H1 (cell line): ENCODE data around the gene MAD2L1. TPM values are rescaled to one million over a fixed set of nuclear protein-coding genes. Genes with fewer than 3 reads are reported as not detected.

ENCODE experiments used
- BCL11A ChIP-seq, 2 experiments: IDR thresholded peaks; one replicate each; pipeline ENCODE4 v1.6.1; 2011; ENCODE audit warnings: low read depth in 2 of 2, low read length in 2 of 2, mild to moderate bottlenecking in 2 of 2
- EGR1 ChIP-seq: IDR thresholded peaks from 2 replicates; pipeline ENCODE4 v1.6.1; 2011; ENCODE audit warnings: low read depth, low read length, borderline replicate concordance
- HDAC2 ChIP-seq, 2 experiments: fragments of 300-600 bp in 1 of 2; sonication (generic) in 1 of 2; IDR thresholded peaks; 2 replicates each; pipeline ENCODE4 v1.6.1; 2011 to 2012; ENCODE audit warnings: low read depth in 2 of 2, low read length in 2 of 2, mild to moderate bottlenecking in 2 of 2, moderate library complexity in 2 of 2, borderline replicate concordance in 1 of 2, inconsistent platforms in 1 of 2
- RBBP5 ChIP-seq: IDR thresholded peaks from 2 replicates; pipeline ENCODE4 v1.7.1; 2012; ENCODE audit warnings: low read depth, mild to moderate bottlenecking, inconsistent platforms, low read length, moderate library complexity, borderline replicate concordance
- RFX5 ChIP-seq: IDR thresholded peaks from 2 replicates; pipeline ENCODE4 v1.6.1; 2011; ENCODE audit warnings: low read depth, low read length, improper control_type of control experiment, borderline replicate concordance
- SP4 ChIP-seq: IDR thresholded peaks from 2 replicates; pipeline ENCODE4 v1.6.1; 2012; ENCODE audit warnings: low read length, inconsistent platforms
- polyA plus RNA-seq, 7 experiments: library from polyadenylated mRNA; depleted of rRNA in 3 of 7; stranded (reverse) in 5 of 7; unstranded in 2 of 7; fragments of >200 nt in 5 of 7; fragments of 200-250 nt in 2 of 7; gene quantifications; 1 replicate in 5 of 7; 2 replicates in 1 of 7; 4 replicates in 1 of 7; pipeline versions ENCODE4 v1.2.1 to v1.2.3, GENCODE V29; 2011 to 2013; ENCODE audit warnings: missing spikeins in 2 of 7, mixed read lengths in 2 of 7
- total RNA-seq: library from RNA; stranded (reverse); fragmentation: NEBNext Ultra II Directional; extraction: Animal tissue kit (Norgen Biotek cat#: 25700); gene quantifications from 2 replicates; pipeline ENCODE4 v1.2.1, GENCODE V29; 2021
- TF ChIP-seq, protein P1 (sequence below): IDR thresholded peaks from 2 replicates; pipeline ENCODE4 v1.6.1; 2011; ENCODE audit warnings: low read length, improper control_type of control experiment

The MAD2L1 gene
- total and polyA plus RNA-seq, 2 of the 8 experiments (the other 6 are each of a cell fraction or from before 2014, with no cell fraction given) = 51.1 to 88.1 TPM

DNA sequence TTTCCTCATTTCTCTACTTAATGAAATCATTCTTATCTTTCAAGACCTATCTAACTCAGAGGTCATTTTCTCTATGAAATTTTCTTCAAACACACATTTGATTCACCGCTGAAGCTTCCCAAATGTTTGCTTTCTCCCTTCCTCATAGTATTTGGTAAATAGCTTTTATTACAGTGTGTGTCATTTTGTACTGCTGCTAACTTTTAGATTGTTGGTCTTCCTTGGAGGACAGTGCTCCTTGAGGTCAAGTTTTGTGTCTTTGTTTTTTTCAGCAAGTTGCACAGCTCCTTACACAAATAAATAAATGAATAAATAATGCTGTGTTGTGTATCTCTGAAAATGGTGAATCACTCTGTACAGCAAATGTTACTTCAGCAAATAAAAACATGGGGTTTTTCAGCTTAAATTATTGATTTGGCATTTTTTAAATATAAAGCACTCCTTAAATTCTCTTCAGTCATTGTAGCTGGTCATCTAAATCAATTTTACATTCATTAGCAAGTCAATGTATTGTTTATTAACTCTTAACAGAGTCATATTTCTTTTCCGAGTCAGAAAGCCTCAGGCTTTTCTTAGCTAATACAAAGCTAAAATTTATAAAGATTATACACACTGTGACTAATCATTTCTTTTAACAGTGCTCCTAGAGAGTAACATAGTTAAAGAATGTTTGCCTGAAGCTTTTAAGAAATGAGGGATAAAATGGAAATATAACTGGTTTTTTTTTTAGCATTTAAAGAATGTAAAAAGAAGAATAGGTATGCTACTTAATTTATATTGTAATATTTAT, 30.1 kb upstream of the MAD2L1 start (continued):
- TF ChIP-seq, protein P1, sequence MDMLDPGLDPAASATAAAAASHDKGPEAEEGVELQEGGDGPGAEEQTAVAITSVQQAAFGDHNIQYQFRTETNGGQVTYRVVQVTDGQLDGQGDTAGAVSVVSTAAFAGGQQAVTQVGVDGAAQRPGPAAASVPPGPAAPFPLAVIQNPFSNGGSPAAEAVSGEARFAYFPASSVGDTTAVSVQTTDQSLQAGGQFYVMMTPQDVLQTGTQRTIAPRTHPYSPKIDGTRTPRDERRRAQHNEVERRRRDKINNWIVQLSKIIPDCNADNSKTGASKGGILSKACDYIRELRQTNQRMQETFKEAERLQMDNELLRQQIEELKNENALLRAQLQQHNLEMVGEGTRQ = no peak
- TF ChIP-seq BCL11A (IDR thresholded peaks at IDR 0.05; ENCODE audit: low read depth in 2 of 2, low read length in 2 of 2) = no peak
- no peak for TF ChIP-seq RBBP5
- TF ChIP-seq SP4 = no peak
- TF ChIP-seq RFX5 = no peak
- TF ChIP-seq HDAC2 (IDR thresholded peaks at IDR 0.05; ENCODE audit: borderline replicate concordance in 1 of 2, low read depth in 2 of 2, low read length in 2 of 2) = no peak
- no peak for TF ChIP-seq EGR1
